HEK293 (cell line): Measurements from ENCODE around the gene FAM120C.
A peak's percentile ranks its signal among the peaks of the same experiment; 100 is the strongest.

Experiments used
- CTCF ChIA-PET: fragments of 350-600 bp; formaldehyde crosslinking; extraction: SDS; loops from one replicate; lab custom pipeline; 2021; ENCODE audit warnings: antibody characterized with exemption; lab: Yijun Ruan, JAX
- POLR2A ChIA-PET: fragments of 300-600 bp; formaldehyde crosslinking; extraction: SDS; loops from one replicate; lab custom pipeline; 2020; ENCODE audit warnings: antibody characterized with exemption, inconsistent platforms; lab: Yijun Ruan, JAX
- H3K27ac ChIP-seq: fragments of 200-500 bp; sonication (Bioruptor generic); 2 replicates; pipeline ENCODE4 v1.5.1; 2014; ENCODE audit warnings: low read depth, low read length, control low read depth, inconsistent platforms; ENCODE audit errors: extremely low read depth
- H3K36me3 ChIP-seq, 2 experiments: fragments of 200-500 bp in 1 of 2; sonication (Bioruptor generic) in 1 of 2; 1 replicate in 1 of 2; 2 replicates in 1 of 2; pipeline ENCODE4 v1.5.1; 2014 to 2017; ENCODE audit warnings: inconsistent platforms in 2 of 2, low read length in 2 of 2; ENCODE audit not compliant: control insufficient read depth in 2 of 2, insufficient read depth in 1 of 2
- H3K4me1 ChIP-seq: fragments of 200-500 bp; sonication (Bioruptor generic); 2 replicates; pipeline ENCODE4 v1.5.1; 2014; ENCODE audit warnings: mild to moderate bottlenecking, low read length, inconsistent platforms; ENCODE audit not compliant: control insufficient read depth, insufficient read depth
- H3K4me3 ChIP-seq: 2 replicates; pipeline ENCODE4 v1.5.1; 2011; ENCODE audit warnings: low read depth, mild to moderate bottlenecking, control low read depth, low read length, moderate library complexity
- H3K9me3 ChIP-seq: fragments of 200-500 bp; sonication (Bioruptor generic); 2 replicates; pipeline ENCODE4 v1.5.1; 2014; ENCODE audit warnings: low read depth, low read length, inconsistent platforms; ENCODE audit not compliant: control insufficient read depth, insufficient read depth
- HOXC10 ChIP-seq: sonication (generic); formaldehyde crosslinking; IDR thresholded peaks from 2 replicates; pipeline ENCODE4 v1.8.1; 2023; ENCODE audit warnings: mild to moderate bottlenecking, missing genetic modification reagents
- KLF1 ChIP-seq: fragments of 450-650 bp; formaldehyde crosslinking; IDR thresholded peaks from 2 replicates; pipeline ENCODE4 v1.5.1; 2016; ENCODE audit warnings: missing biosample characterization, missing genetic modification characterization
- MZF1 ChIP-seq: fragments of 450-650 bp; formaldehyde crosslinking; IDR thresholded peaks from 2 replicates; pipeline ENCODE4 v1.5.1; 2017; ENCODE audit warnings: missing biosample characterization, missing genetic modification characterization, borderline replicate concordance
- OVOL3 ChIP-seq: fragments of 450-650 bp; formaldehyde crosslinking; IDR thresholded peaks from 2 replicates; pipeline ENCODE4 v1.5.1; 2016; ENCODE audit warnings: missing biosample characterization, missing genetic modification characterization
- ZBTB21 ChIP-seq: fragments of 450-650 bp; formaldehyde crosslinking; IDR thresholded peaks from 2 replicates; pipeline ENCODE4 v1.5.1; 2017; ENCODE audit warnings: missing biosample characterization, missing genetic modification characterization
- ZBTB7A ChIP-seq: fragments of 450-650 bp; formaldehyde crosslinking; IDR thresholded peaks from 2 replicates; pipeline ENCODE4 v1.5.1; 2016; ENCODE audit warnings: low read depth, missing biosample characterization, missing genetic modification characterization
- ZNF157 ChIP-seq: fragments of 450-650 bp; formaldehyde crosslinking; IDR thresholded peaks from 2 replicates; pipeline ENCODE4 v1.5.1; 2016; ENCODE audit warnings: missing biosample characterization, missing genetic modification characterization
- ZNF221 ChIP-seq: fragments of 450-650 bp; formaldehyde crosslinking; IDR thresholded peaks from 2 replicates; pipeline ENCODE4 v1.5.1; 2017; ENCODE audit warnings: missing biosample characterization, missing genetic modification characterization, borderline replicate concordance
- ZNF302 ChIP-seq: fragments of 450-650 bp; formaldehyde crosslinking; IDR thresholded peaks from 2 replicates; pipeline ENCODE4 v1.5.1; 2016; ENCODE audit warnings: missing biosample characterization, missing genetic modification characterization, low read depth
- ZNF549 ChIP-seq: fragments of 450-650 bp; IDR thresholded peaks from 2 replicates; pipeline ENCODE4 v1.5.1; 2018; ENCODE audit warnings: missing biosample characterization, missing genetic modification characterization, mild to moderate bottlenecking, inconsistent platforms, moderate library complexity
- ZNF585B ChIP-seq: fragments of 450-650 bp; formaldehyde crosslinking; IDR thresholded peaks from 2 replicates; pipeline ENCODE4 v1.5.1; 2016; ENCODE audit warnings: missing biosample characterization, missing genetic modification characterization
- ZNF623 ChIP-seq: fragments of 450-650 bp; formaldehyde crosslinking; IDR thresholded peaks from 2 replicates; pipeline ENCODE4 v1.5.1; 2016; ENCODE audit warnings: missing biosample characterization, missing genetic modification characterization
- ZNF830 ChIP-seq: fragments of 450-650 bp; IDR thresholded peaks from 2 replicates; pipeline ENCODE4 v1.5.0; 2018; ENCODE audit warnings: missing biosample characterization, missing genetic modification characterization, low read depth, mild to moderate bottlenecking, moderate library complexity
- ZSCAN16 ChIP-seq: fragments of 450-650 bp; formaldehyde crosslinking; IDR thresholded peaks from 2 replicates; pipeline ENCODE4 v1.5.1; 2016; ENCODE audit warnings: missing biosample characterization, missing genetic modification characterization
- TF ChIP-seq, protein P1 (sequence below): fragments of 450-650 bp; formaldehyde crosslinking; conservative IDR thresholded peaks from 2 replicates; pipeline ENCODE4 v1.5.1; 2016; ENCODE audit warnings: low read depth, missing biosample characterization, missing genetic modification characterization
- TF ChIP-seq, protein P2 (sequence below): fragments of 450-650 bp; formaldehyde crosslinking; IDR thresholded peaks from 2 replicates; pipeline ENCODE4 v1.5.1; 2016; ENCODE audit warnings: missing biosample characterization, missing genetic modification characterization
- TF ChIP-seq, protein P3 (sequence below): fragments of 450-650 bp; formaldehyde crosslinking; IDR thresholded peaks from 2 replicates; pipeline ENCODE4 v1.5.1; 2016; ENCODE audit warnings: missing biosample characterization, missing genetic modification characterization, low read depth
- TF ChIP-seq, protein P4 (sequence below): fragments of 450-650 bp; formaldehyde crosslinking; IDR thresholded peaks from 2 replicates; pipeline ENCODE4 v1.5.1; 2016; ENCODE audit warnings: missing biosample characterization, missing genetic modification characterization
- TF ChIP-seq, protein P5 (sequence below): fragments of 450-650 bp; formaldehyde crosslinking; IDR thresholded peaks from 2 replicates; pipeline ENCODE4 v1.5.1; 2016; ENCODE audit warnings: missing biosample characterization, missing genetic modification characterization

FAM120C gene

DNA sequence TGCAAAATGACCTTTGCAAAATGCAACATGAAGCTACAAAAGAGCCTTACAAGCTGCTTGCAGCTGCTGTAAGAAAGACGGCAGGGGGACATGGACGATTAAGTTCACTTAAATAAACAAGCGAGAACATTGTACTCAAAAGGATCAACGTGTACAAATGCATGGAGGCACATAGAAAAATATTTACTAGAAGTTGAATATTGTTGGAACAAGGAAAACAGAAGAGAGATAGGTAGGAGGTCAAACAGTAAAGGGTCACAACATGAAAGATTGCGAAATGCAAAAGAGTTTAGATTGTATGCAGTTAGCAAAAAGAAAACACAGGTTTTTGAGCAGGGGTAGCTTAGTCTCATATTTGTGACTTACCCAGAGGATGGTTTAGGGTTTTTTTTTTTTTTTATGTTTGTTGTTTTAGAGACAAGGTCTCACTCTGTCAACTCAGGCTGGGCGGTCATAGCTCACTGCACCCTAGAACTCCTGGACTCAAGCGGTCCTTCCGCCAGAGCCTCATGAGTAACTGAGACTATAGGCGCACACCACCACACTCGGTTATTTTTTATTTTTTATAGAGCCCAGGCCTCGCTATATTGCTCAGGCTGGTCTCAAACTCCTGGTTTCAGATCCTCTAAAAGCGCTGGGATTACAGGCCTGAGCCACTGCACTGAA, 137.4 kb downstream of the FAM120C start:
- no peak overlapping the region for H3K27ac ChIP-seq

DNA sequence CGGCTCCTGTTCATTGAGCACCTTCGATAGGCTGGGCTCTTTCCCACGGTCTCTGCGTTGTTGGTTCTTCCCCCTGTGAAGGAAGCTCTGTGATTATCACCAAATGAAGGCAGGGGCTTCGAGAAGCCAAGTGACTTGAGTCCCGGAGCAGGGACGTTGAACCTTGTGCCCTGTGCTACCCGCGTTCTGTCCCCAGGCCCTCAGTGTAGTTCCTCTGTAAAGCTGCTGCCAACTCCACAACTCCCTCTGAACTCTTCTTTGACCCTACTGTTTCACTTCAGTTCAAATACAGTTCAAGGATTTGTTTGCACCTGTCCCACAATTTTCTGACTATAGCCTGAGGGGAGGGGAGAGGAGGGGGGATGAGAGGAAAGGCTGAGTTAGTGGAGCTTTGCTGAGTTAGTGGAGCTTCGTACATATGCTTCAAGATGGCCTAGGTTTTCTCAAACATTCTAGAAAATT, 138.1 kb downstream of the FAM120C start:
- Histone ChIP-seq H3K36me3 (peaks cover 19 to 23% of the 10 kb centered on the region in 2 experiments), H3K9me3 (no peaks in the 10 kb centered on the region; the same call in 1 of the 2 replicates), H3K27ac (peak overlapping the region; percentile 98), H3K4me3 (peak overlapping the region; percentile 39), H3K4me1 (no peaks in the 10 kb centered on the region)
- TF ChIP-seq, protein P1, sequence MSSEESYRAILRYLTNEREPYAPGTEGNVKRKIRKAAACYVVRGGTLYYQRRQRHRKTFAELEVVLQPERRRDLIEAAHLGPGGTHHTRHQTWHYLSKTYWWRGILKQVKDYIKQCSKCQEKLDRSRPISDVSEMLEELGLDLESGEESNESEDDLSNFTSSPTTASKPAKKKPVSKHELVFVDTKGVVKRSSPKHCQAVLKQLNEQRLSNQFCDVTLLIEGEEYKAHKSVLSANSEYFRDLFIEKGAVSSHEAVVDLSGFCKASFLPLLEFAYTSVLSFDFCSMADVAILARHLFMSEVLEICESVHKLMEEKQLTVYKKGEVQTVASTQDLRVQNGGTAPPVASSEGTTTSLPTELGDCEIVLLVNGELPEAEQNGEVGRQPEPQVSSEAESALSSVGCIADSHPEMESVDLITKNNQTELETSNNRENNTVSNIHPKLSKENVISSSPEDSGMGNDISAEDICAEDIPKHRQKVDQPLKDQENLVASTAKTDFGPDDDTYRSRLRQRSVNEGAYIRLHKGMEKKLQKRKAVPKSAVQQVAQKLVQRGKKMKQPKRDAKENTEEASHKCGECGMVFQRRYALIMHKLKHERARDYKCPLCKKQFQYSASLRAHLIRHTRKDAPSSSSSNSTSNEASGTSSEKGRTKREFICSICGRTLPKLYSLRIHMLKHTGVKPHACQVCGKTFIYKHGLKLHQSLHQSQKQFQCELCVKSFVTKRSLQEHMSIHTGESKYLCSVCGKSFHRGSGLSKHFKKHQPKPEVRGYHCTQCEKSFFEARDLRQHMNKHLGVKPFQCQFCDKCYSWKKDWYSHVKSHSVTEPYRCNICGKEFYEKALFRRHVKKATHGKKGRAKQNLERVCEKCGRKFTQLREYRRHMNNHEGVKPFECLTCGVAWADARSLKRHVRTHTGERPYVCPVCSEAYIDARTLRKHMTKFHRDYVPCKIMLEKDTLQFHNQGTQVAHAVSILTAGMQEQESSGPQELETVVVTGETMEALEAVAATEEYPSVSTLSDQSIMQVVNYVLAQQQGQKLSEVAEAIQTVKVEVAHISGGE (tag by site-specific recombination) = 0 out of 2 replicates have a peak, but pooled peaks have one; percentile 14
- TF ChIP-seq, protein P2, sequence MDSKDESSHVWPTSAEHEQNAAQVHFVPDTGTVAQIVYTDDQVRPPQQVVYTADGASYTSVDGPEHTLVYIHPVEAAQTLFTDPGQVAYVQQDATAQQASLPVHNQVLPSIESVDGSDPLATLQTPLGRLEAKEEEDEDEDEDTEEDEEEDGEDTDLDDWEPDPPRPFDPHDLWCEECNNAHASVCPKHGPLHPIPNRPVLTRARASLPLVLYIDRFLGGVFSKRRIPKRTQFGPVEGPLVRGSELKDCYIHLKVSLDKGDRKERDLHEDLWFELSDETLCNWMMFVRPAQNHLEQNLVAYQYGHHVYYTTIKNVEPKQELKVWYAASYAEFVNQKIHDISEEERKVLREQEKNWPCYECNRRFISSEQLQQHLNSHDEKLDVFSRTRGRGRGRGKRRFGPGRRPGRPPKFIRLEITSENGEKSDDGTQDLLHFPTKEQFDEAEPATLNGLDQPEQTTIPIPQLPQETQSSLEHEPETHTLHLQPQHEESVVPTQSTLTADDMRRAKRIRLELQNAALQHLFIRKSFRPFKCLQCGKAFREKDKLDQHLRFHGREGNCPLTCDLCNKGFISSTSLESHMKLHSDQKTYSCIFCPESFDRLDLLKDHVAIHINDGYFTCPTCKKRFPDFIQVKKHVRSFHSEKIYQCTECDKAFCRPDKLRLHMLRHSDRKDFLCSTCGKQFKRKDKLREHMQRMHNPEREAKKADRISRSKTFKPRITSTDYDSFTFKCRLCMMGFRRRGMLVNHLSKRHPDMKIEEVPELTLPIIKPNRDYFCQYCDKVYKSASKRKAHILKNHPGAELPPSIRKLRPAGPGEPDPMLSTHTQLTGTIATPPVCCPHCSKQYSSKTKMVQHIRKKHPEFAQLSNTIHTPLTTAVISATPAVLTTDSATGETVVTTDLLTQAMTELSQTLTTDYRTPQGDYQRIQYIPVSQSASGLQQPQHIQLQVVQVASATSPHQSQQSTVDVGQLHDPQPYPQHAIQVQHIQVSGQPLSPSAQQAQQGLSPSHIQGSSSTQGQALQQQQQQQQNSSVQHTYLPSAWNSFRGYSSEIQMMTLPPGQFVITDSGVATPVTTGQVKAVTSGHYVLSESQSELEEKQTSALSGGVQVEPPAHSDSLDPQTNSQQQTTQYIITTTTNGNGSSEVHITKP (tag by site-specific recombination) = peak; percentile 34
- TF ChIP-seq ZNF585B (tag by site-specific recombination) (peak; percentile 24; the same call in 1 of the 2 replicates), OVOL3 (tag by site-specific recombination) (no peak), ZSCAN16 (peak; percentile 55; the same call in 1 of the 2 replicates)
- TF ChIP-seq, protein P3, sequence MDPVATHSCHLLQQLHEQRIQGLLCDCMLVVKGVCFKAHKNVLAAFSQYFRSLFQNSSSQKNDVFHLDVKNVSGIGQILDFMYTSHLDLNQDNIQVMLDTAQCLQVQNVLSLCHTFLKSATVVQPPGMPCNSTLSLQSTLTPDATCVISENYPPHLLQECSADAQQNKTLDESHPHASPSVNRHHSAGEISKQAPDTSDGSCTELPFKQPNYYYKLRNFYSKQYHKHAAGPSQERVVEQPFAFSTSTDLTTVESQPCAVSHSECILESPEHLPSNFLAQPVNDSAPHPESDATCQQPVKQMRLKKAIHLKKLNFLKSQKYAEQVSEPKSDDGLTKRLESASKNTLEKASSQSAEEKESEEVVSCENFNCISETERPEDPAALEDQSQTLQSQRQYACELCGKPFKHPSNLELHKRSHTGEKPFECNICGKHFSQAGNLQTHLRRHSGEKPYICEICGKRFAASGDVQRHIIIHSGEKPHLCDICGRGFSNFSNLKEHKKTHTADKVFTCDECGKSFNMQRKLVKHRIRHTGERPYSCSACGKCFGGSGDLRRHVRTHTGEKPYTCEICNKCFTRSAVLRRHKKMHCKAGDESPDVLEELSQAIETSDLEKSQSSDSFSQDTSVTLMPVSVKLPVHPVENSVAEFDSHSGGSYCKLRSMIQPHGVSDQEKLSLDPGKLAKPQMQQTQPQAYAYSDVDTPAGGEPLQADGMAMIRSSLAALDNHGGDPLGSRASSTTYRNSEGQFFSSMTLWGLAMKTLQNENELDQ (tag by site-specific recombination) = no peak
- ChIA-PET CTCF (no interaction called here), POLR2A (interaction anchor here (0.8 to 3.6 kb wide), 8 partner anchors 15 to 955 kb away, joined by 3 to 36 read pairs (median 5); partner anchors contain the start of genes APEX2, FAM120C, RIBC1 and SMC1A)

More for the DNA sequence above, 137.4 kb downstream of the FAM120C start:
- Histone ChIP-seq H3K4me1 (no peaks in the 10 kb centered on the region), H3K36me3 (peaks cover 11 to 15% of the 10 kb centered on the region in 2 experiments), H3K4me3 (no peak overlapping the region), H3K9me3 (no peaks in the 10 kb centered on the region)
- ChIA-PET POLR2A (interaction anchor here (1.3 to 3.6 kb wide), 4 partner anchors 136 to 763 kb away, joined by 3 to 36 read pairs (median 8); partner anchors contain the start of gene FAM120C), CTCF (interaction anchor here (0.6 kb wide), 1 partner anchor 607 kb away, joined by 3 read pairs; no protein-coding TSS in a partner anchor)
- TF ChIP-seq ZNF549 (tag by site-specific recombination) (no peak), KLF1 (tag by site-specific recombination) (no peak), ZBTB7A (tag by site-specific recombination) (no peak), ZNF302 (tag by site-specific recombination) (no peak), ZBTB21 (tag by site-specific recombination) (no peak), ZNF221 (tag by site-specific recombination) (no peak), HOXC10 (CRISPR knock-in tag) (no peak), MZF1 (tag by site-specific recombination) (no peak), ZNF830 (tag by site-specific recombination) (no peak), ZNF623 (tag by site-specific recombination) (no peak), ZNF157 (no peak)
- TF ChIP-seq, protein P4, sequence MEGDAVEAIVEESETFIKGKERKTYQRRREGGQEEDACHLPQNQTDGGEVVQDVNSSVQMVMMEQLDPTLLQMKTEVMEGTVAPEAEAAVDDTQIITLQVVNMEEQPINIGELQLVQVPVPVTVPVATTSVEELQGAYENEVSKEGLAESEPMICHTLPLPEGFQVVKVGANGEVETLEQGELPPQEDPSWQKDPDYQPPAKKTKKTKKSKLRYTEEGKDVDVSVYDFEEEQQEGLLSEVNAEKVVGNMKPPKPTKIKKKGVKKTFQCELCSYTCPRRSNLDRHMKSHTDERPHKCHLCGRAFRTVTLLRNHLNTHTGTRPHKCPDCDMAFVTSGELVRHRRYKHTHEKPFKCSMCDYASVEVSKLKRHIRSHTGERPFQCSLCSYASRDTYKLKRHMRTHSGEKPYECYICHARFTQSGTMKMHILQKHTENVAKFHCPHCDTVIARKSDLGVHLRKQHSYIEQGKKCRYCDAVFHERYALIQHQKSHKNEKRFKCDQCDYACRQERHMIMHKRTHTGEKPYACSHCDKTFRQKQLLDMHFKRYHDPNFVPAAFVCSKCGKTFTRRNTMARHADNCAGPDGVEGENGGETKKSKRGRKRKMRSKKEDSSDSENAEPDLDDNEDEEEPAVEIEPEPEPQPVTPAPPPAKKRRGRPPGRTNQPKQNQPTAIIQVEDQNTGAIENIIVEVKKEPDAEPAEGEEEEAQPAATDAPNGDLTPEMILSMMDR = no peak
- TF ChIP-seq, protein P5, sequence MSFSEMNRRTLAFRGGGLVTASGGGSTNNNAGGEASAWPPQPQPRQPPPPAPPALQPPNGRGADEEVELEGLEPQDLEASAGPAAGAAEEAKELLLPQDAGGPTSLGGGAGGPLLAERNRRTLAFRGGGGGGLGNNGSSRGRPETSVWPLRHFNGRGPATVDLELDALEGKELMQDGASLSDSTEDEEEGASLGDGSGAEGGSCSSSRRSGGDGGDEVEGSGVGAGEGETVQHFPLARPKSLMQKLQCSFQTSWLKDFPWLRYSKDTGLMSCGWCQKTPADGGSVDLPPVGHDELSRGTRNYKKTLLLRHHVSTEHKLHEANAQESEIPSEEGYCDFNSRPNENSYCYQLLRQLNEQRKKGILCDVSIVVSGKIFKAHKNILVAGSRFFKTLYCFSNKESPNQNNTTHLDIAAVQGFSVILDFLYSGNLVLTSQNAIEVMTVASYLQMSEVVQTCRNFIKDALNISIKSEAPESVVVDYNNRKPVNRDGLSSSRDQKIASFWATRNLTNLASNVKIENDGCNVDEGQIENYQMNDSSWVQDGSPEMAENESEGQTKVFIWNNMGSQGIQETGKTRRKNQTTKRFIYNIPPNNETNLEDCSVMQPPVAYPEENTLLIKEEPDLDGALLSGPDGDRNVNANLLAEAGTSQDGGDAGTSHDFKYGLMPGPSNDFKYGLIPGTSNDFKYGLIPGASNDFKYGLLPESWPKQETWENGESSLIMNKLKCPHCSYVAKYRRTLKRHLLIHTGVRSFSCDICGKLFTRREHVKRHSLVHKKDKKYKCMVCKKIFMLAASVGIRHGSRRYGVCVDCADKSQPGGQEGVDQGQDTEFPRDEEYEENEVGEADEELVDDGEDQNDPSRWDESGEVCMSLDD (tag by site-specific recombination) = no peak
